Pulmonary artery endothelial cell (primary cell): Measurements from ENCODE around the gene ZCCHC9. TPM values are rescaled to one million over a fixed set of nuclear protein-coding genes. Genes with fewer than 3 reads are reported as not detected.
"Not testable (repeated sequence)": the region's sequence is repeated elsewhere in the genome, so short reads cannot be mapped to it uniquely, and the experiment has no call there.

ENCODE experiments used
- DNase-seq: peaks from one replicate; pipeline ENCODE4 v3.0.0-alpha.2; 2011; ENCODE audit warnings: low read depth, low spot score
- total RNA-seq: library from RNA; depleted of rRNA; stranded (reverse); fragments of >200 nt; gene quantifications from 2 replicates; pipeline ENCODE4 v1.2.3, GENCODE V29; 2014

ZCCHC9 gene
- total RNA-seq, 1 donor from 2014 or later = 16.9 TPM

DNA sequence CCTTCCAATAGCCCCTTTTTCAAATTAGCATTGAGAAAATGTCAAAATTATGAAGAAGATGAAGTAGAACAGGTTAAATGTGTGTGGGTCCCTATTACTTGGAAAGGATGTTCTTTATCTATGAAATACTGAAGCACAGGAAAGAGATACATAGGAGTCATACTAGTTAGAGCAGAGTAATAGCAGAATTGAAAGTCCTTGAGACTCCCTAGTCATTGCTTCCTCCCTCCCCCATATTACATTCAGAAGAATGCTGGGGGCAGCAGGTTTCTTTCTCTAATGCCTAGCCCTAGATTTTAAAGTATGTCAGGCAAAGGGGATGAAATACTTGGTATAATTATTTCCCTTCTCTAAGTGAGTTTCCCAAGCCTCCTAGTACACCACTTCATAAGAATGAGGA lies 4.4 kb downstream of the ZCCHC9 start:
- DNase-seq = no peak

DNA sequence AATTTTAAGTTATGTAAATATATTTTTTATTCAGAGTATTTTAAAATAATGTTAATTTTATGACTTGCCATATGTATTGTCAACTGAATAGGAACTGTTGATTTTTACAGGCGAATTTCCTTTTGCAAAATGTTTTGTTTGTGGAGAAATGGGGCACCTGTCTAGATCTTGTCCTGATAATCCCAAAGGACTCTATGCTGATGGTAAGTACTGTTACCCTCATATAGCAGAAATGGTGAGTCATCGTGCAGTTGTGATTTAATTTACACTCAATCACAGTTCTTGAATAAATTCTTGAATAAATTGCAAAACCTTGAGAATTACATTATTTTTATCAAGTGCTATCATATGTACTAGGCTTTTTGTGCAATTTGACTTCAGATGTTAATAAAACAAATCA lies 7.4 kb downstream of the ZCCHC9 start:
- no peak for DNase-seq

DNA sequence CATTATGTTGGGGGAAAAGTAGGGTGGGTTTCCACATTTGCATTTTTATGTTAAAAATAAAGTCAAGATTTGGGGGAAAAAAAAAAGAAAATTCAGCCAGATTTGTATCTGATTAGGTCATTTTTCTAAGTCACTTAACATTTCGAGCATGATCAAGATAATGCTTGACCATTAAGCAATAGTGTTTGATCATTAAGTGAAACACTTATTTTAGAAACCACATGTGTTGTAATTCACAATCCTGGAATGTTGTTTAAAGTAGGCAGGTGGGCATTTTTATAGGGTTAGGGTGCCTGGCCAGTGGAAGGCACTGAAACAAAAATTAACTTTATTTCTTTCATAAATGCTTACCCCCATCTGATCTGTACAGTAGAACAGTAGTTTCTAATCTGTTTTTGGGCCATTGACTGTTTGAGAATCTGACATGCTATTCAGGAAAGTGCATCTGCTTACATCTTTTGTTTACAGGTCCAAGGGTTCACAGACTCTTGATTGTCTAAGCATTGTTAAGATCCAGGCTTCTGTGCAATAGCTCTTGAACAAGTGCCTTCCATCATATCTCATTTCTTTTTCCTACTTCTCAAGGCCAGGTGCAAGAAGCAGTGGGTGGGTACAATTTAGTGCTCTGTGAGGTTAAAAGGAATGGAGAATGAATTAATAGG lies 9.1 kb downstream of the ZCCHC9 start:
- no peak for DNase-seq

DNA sequence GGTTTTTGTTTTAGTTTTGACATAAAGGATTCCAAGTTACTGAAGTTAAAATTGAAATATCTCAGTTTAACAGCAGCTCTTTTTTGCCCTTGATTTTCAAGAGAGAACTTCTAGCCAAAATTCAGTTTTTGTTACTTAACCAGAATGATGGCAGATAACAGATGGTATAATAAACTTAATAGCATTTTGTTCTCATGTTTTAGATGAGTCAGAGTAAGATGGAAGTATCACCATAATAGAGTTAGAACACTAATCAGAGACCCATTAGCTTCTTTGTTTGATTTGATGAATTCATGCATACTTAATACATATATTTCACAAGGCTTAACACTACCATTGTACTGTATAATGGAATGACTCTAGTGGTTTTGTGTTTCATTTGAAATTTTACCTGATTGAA lies 11.9 kb downstream of the ZCCHC9 start:
- no peak for DNase-seq

DNA sequence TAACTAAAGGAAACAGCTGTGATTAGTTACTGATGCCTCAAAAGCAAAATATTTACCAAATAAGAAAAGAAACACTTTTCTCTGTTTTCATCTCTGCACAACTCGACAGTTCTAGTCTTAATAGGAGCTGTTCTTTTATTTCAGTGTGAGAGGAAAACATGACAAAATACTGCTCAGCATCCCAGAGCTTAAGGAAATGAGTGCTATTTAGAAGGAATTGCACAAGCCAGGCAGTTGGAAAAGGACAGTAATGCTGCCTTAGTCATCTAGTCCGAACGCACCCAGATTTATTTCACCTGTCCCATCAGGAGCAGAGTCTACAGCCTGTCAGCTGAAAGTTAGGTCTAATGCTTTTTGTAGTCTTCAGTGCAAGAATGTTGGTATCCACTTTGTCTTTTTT lies 12.3 kb downstream of the ZCCHC9 start:
- DNase-seq = no peak

DNA sequence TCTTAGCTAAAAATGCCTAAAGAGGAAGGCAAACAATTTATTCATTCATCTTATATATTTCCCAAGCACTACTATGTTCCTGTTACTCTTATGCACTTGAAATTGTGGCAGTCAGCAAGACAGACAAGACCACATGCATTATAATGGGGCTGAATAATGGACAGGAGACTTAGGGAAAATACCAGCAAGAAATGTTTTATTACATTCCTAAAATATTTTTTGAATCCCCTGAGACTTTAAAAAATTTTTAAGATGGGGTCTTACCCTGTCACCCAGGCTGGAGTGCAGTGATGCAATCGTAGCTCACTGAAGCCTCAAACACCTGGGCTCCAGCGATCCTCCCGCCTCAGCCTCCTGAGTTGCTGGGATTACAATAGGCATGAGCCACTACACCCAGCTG lies 13.2 kb downstream of the ZCCHC9 start:
- no peak for DNase-seq

DNA sequence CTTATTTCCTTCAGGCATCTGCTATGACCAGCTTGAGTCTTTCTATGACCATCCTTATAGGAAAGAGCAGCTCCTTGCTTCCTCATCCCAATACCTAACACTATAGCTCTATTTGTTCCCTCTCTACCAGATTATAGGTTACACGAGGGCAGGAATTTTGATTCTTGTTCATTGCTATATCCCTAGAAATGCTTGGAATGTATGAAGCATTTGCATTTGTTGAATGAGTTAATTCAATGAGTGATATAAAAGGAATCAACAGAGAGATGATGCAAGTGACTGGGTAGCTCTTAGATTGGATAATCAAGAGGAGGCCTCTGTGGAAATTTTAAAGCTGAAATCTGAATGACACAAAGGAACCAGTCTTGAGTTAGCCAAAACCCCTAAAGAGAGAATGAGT lies 13.9 kb downstream of the ZCCHC9 start:
- no peak for DNase-seq

DNA sequence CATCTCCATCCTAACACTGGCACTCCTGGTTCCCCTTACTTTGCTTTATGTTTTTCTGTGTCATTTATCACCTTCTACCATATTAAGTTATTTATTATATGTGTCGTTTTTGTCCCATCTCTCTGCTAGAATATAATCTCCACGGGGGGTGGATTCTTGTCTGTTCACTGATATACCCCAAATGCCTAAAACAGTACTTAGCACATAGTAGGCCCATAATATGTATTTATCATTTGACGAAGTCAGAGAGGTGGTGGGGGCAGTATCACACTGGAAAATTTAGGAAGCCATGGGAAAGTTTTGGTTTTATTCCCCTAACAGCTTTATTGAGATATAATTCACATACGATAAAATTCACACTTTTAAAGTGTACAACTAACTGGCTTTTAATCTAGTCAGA lies 14.4 kb downstream of the ZCCHC9 start:
- DNase-seq = no peak

DNA sequence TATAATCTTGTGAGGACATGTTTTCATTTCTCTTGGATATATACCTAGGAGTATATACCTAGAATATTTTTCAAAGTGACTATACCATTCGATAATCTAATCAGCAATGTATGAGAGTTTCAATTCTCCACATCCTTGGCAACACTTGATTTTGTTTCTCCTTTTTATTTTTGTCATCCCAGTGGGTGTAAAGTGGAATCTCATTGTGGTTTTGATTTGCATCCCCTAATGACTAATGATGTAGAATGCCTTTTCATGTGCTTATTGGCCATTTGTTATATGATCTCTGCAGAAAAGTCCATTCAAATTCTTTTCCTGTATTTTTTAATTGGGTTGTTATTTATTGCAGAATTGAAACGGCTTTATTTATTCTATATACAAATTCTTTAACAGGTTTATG lies 15.2 kb downstream of the ZCCHC9 start:
- no peak for DNase-seq

DNA sequence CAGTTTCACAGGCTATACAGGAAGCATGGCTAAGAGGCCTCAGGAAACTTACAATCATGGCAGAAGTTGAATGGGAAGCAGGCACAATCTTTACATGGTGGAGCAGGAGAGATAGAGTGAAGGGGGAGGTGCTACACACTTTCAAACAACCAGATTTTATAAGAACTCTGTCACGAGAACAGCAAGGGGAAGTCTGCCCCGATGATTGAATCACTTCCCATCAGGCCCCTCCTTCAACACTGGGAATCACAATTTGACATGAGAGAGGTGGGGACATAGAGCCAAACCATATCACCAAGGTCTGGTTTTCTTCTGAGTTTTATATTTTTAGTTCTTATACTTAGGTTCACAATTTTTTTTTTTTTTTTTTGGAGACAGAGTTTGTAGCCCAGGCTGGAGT lies 16.1 kb downstream of the ZCCHC9 start:
- no peak for DNase-seq

DNA sequence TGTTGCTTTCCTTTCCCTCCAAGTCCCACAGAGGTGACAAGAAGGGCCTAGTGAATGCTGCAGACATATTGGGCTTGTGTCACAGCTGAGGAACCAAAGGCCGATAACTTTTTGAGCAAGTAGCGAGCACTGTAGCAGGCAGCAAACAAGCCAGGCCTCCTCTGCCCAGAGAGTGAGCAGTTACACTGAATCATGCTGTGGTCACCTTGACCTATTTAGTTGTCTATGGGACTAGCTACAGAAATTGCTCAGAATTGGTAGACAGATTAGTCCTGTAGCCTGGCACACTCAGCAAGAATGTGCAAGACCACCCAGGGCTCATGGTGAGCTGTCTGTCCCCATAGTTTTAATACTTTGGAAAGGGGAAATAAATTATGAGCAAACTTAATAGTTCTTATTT lies 25.2 kb downstream of the ZCCHC9 start:
- no peak for DNase-seq

DNA sequence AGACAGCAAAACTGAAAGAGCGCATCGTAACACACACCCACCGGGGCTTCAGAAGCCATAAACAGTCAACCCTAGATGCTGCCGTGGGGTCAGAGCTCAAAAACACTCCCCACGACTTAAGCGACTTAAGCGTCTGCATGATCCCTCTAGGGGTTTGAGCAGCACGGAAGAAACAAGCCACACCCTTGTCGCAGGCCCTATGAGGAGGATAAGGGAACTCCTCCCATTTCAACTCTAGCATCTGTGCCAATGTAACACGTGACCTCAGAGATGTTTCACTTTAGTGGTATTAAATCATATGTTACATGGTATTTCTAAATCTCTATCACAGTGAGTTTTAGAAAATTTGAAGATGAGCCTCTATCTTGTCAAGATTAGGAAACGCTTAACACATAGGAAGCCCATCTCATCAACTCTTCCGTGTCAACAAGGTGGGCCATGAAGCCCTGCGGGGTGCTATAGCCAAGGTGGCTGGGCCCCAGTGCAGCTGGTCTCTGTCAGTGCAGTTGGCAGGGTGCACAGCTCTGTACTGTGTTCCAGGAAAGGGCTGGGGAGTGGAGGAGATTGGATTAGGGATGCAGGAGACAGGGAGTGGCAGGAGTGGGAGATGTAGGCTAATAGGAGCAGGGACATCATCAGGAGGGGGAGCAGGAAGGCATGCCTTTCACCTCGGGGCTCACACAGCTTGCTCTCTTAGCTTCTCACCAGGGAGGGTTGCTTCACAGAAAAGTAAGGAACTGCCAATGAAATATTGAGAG lies 33.1 kb downstream of the ZCCHC9 start:
- no peak for DNase-seq

DNA sequence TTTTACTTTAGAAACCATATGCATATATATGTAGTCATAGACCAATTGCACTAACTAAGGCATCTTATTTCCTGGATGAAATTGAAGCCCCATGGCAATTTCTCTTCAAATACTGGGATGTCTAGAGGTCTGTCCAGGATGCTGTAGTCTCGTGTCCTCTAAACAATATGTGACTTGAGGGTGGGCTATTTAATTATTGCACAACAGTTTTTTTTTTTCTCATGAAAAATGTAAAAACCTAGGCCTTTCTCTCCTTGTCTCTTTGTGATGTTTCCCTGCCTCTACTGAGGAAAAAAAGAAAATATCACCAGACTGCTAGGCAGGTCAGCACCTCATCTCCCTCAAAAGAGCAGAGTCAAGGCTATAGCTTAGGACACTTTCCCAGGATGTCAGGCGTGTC lies 34.6 kb downstream of the ZCCHC9 start:
- no peak for DNase-seq

DNA sequence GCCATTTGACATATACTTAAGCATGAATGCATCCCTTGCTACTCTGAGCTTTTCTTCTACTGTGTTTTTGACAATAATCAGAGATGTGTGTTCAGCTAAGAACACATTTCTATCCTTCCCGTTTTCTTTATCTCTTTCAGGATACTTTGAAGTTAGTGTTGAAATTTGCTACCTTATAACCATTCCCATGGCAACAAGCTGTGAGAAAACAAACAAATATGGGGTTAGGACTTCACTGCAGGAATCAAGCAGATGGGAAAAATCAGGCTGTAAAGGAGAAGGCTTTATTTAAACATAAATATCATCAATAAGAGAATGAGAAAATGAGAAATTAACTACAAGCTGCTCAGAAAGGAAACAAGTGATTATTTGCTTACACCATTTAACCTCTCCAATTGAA lies 35.2 kb downstream of the ZCCHC9 start:
- no peak for DNase-seq

DNA sequence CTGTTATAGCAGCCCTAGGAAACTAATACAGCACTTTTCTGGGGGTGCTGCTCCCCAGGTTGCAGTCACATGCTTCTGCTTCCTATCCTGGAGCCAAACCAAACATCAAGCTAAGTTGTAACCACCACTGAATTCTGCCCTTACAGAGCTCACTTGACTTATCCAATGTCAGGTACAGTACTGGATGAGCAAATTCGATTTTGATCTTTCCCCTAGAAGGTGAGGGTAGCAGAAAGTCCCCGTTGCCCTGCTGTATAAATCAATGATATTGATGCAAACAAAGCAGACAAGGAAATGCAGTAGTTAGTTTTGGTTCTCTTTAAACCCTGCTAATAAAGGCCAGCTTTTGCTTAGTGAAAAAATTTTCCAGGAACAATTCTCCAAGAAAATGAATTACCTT lies 36.4 kb downstream of the ZCCHC9 start:
- DNase-seq = no peak

DNA sequence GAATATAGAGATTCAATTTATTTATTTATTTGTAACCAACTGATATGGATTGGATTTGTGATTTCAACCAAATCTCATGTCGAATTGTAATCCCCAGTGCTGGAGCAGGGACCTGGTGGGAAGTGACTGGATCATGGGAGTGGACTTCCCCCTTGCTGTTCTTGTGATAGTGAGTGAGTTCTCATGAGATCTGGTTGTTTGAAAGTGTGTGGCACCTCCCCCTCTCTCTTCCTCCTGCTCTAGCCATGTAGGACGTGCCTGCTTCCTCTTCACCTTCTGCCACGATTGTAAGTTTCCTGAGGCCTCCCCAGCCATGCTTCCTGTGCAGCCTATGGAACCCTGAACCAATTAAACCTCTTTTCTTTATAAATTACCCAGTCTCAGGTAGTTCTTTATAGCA lies 36.8 kb downstream of the ZCCHC9 start:
- DNase-seq = not testable (repeated sequence)

DNA sequence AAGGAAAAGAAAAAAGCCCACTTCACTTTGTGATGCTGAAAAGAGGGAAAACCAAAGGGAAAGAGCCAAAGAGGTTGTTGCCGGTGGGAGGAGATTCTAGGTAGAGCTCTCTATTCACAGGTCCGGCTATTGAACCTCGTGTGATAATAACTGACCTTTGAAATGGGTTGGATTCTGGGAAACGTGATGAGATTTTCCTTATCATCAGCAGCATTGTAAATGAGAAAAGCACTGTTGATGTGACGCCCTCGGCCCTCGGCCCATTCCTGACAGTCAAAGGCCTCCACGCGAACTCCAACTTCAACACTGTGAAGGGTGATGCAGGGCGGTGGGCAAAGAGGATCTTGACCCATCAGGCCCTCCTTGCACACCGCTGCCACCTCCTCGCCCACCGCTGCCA lies 43.3 kb downstream of the ZCCHC9 start:
- DNase-seq = no peak

DNA sequence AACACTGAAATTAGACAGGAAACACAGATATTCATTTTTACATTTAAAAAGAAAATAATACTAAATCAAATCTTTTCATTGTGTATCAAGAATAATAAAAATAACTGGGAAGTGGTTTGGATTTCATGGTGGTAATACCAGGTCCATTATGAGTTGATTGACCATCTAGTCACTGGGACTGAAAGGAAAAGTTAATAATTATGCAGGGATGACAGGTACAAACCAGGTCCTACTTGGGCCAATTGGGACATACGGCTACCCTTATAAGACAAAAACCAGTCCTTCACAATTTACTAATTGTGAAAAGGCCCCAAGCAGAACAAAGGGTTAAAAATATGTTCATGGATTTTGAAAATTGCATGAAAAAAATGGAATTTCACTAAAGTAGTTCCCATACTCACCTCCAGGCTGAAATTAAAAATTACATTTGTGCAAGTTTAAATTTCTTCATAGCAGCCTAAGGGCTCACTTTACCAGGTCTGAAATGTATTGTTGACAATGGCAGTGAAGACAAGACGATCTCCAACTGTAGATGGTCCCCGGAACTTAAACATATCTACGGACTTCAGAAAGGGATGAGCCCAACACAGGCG lies 44.1 kb downstream of the ZCCHC9 start:
- no peak for DNase-seq

DNA sequence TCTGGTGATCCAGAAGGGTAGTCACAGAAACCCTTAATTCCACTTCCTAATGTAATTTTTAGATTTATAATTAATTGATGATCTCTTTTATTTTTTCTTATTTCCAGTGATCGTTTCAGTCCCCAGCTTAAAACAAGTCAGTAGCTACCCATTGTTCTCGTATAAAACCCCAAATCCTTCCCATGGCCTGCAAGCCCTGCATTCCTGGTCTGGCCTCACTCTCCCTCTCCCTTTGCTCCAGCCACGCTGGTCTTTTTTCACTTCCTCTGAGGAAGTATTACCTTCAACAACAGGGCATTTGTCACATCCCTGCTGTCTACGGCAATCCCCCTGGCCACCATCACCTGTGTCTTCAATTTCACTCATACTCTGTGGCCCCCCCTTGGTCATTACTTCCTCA lies 47.8 kb downstream of the ZCCHC9 start:
- DNase-seq = no peak

DNA sequence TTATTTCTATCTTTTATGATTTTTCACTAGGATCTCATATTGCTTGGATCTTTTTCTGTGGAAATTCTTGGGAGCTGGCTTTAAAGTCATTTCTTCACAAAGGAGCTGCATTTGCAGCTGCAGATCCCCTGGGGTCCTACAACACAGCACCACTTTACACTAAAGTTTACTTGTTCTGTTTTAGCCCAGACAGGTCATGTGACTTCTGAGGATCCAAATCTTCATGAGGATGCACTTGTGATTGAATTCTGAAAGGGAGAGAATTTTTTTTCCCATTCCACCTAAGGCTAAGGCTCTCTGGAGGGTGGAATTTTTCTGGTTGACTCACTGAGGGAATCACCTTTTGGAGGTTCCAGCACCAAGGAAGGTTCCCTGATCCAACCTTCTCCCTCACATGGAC lies 49.1 kb downstream of the ZCCHC9 start:
- no peak for DNase-seq

DNA sequence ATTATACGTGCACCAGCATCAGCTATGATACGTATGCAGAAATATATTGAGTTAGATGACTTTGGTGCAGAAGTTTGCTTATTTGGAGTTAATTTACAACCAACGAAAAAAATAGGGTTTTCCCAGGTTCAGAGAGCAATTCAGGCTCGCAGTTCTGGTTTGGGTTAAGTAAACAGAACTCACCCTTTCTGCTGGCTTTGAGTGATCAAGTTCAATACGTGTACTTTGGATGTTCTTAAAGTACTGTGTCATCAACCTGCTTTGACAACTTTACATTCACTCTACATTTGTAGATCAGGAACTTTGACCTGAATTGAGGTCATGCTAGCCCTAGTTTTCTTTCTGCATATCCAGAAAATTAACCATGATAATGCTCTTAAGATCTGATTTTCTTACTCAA lies 51.8 kb downstream of the ZCCHC9 start:
- DNase-seq = no peak

DNA sequence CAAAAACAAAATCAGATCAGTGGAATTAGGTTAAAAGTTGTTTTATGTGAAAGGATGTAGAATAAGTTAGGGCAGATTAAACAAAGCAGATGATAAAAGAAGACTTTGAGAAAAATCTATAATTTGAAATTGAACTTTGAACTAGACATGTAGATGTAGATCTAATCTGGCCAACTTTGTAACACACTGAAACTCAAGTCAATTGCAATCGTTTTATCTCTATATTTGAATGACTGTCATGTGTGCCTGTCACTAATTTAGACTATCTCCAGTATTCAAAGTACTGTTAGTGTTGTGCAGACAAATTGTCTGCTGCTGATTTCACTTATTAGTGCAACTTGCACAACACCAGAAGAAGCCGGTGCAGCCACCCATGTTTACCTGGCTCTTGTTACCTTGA lies 52.7 kb downstream of the ZCCHC9 start:
- DNase-seq = no peak
